Ovary (tissue), 9 donors: ENCODE data around the gene COX6B2. TPM values are rescaled to one million over a fixed set of nuclear protein-coding genes. Genes with fewer than 3 reads are reported as not detected.

Experiments
- DNase-seq, 5 donors: peaks; one replicate each; pipeline ENCODE4 v3.0.0-alpha.2; 2019 to 2020
- H3K27ac ChIP-seq, 2 donors: fragments of 200-600 bp; one replicate each; pipeline versions ENCODE4 v1.5.1 to v1.8.0; 2019 to 2022
- H3K27me3 ChIP-seq: fragments of 200-600 bp; one replicate; pipeline ENCODE4 v1.8.0; 2022
- H3K36me3 ChIP-seq: fragments of 200-600 bp; sonication (generic); one replicate; pipeline ENCODE4 v1.5.1; 2019
- H3K4me1 ChIP-seq: one replicate; pipeline ENCODE4 v1.8.1; 2013; ENCODE audit warnings: mild to moderate bottlenecking, moderate library complexity; ENCODE audit not compliant: insufficient read depth
- H3K4me3 ChIP-seq: fragments of 200-600 bp; sonication (generic); one replicate; pipeline ENCODE4 v1.5.1; 2017
- H3K9me3 ChIP-seq, 2 donors: fragments of 200-600 bp in 1 of 2; sonication (generic) in 1 of 2; one replicate each; pipeline versions ENCODE4 v1.5.1 to v1.8.1; 2013 to 2019; ENCODE audit warnings: mild to moderate bottlenecking in 1 of 2, moderate library complexity in 1 of 2
- CTCF ChIP-seq, 3 donors: fragments of 450-650 bp in 2 of 3; fragments of 200-600 bp in 1 of 3; IDR thresholded peaks; one replicate each; pipeline versions ENCODE4 v1.5.1 to v1.8.0; 2016 to 2022; ENCODE audit warnings: antibody characterized with exemption in 3 of 3, mild to moderate bottlenecking in 1 of 3
- EP300 ChIP-seq: sonication (generic); formaldehyde crosslinking; IDR thresholded peaks from one replicate; pipeline ENCODE4 v1.6.1; 2017; ENCODE audit warnings: antibody characterized with exemption
- POLR2A ChIP-seq: fragments of 450-650 bp; IDR thresholded peaks from one replicate; pipeline ENCODE4 v1.6.1; 2017; ENCODE audit warnings: antibody characterized with exemption, mild to moderate bottlenecking, moderate library complexity
- WGBS, 3 donors: extraction: QIAGEN DNeasy Blood & Tissue Kit in 1 of 3; methylation state at CpG; one replicate each; pipeline versions ENCODE4 v1.1.5 to v1.1.7; 2013 to 2017; 5-methylcytosine and 5-hydroxymethylcytosine counted together
- intact Hi-C, 4 donors: fragments of 100-400 bp; cut with DNase I; formaldehyde crosslinking; loops; one replicate each; pipeline versions ENCODE4 v1.11.0 to v1.15.1; 2022 to 2023
- polyA plus RNA-seq, 2 donors: library from polyadenylated mRNA; stranded (reverse); fragments of 200-250 nt in 1 of 2; fragments of 350-450 nt in 1 of 2; fragmentation: Illumina TruSeq in 1 of 2; extraction: RNeasy Lipid Tissue Mini Kit (QIAGEN cat#74804) in 1 of 2; gene quantifications; one replicate each; pipeline ENCODE4 v1.2.3, GENCODE V29; 2013 to 2014
- total RNA-seq, 7 donors: library from RNA; depleted of rRNA in 2 of 7; stranded (reverse); fragments of >200 nt in 2 of 7; fragmentation: NEBNext Ultra II Directional in 3 of 7; extraction: Animal tissue kit (Norgen Biotek cat#: 25700) in 3 of 7; gene quantifications; one replicate each; pipeline versions ENCODE4 v1.1.0 to v1.2.4, GENCODE V29; 2016 to 2023
- donor health status: DM: no; HTN: no; CAD: no; lungs with moderate emphysema.
- donor health status: DM: no; HTN: no; CAD: no.
- donor health status: Bipolar disorder and iron deficiency.
- donor health status: DM: yes; HTN: yes; CAD: no.
- donor health status: DM: no; HTN: no; CAD: no.
- donor health status: DM: yes; HTN: yes; CAD: no.

The COX6B2 gene
- total and polyA plus RNA-seq, 9 donors = 0.10 to 1.5 (median 0.36) TPM; not detected in 2

DNA sequence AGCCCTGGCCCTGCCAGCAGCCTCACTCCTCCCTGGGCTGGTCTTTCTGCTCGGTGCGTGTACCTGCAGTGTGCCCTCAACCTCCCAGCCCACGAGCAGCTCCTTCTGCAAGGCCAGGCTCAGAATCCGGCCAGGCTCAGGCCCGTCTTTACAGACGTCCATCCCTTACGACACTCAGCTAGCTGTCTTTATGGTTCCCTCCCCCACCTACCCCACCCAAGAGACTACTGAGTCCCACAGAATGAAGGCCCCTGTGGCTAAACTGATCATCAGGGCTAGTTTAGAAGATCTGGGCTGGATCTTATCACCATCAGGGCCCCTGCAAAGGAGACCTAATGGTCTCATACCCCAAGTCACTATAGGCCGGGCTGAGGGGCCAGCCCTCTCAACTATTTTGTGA lies 40.1 kb downstream of the COX6B2 start:
- no peak for TF ChIP-seq EP300
- TF ChIP-seq POLR2A = no peak
- TF ChIP-seq CTCF (IDR thresholded peaks at IDR 0.05) = no peak
- WGBS, 3 donors = 88 to 96% (median 92%) methylated on average over 8 of the region's 8 CpGs
- peaks cover 4% of the 10 kb centered on the region for H3K4me1 ChIP-seq
- intact Hi-C loops = no loop called here
- no peak for DNase-seq
- no peaks in the 10 kb centered on the region for H3K9me3 ChIP-seq
- no peak overlapping the region for H3K4me3 ChIP-seq
- H3K27ac ChIP-seq = no peak overlapping the region
- H3K27me3 ChIP-seq = no peaks in the 10 kb centered on the region
- no peaks in the 10 kb centered on the region for H3K36me3 ChIP-seq

GRCh38 chr19:55312621-55313512 lies 41.7 kb downstream of the COX6B2 start:
- peak in 3 of 5 donors; percentile 42 to 54 (median 50) for DNase-seq
- Histone ChIP-seq H3K9me3 (no peaks in the 10 kb centered on the region), H3K36me3 (no peaks in the 10 kb centered on the region), H3K27me3 (no peaks in the 10 kb centered on the region), H3K4me3 (no peak overlapping the region), H3K4me1 (peaks cover 4% of the 10 kb centered on the region), H3K27ac (peak overlapping the region; percentile 37 to 47)
- TF ChIP-seq EP300 (no peak), POLR2A (no peak), CTCF (IDR thresholded peaks at IDR 0.05) (no peak)
- 19 to 42% (median 28%) methylated on average over 47 of the region's 47 CpGs for WGBS, 3 donors
- intact Hi-C loops = no loop called here

DNA sequence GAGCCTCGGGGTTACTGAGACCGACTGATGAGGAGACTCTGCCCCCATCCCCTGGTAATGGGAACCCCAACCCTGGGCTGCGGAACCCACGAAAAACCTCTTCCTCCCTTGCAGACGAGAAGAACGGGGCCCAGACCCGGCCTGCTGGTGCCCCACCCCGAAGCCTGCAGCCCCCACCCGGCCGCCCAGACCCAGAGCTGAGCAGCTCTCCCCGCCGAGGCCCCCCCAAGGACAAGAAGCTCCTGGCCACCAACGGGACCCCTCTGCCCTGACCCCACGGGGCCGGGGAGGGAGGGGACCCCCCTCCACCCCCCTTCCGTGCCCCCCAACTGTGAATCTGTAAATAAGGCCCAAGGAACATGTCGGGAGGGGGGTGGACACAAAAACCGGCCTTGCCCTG lies 42.7 kb downstream of the COX6B2 start:
- intact Hi-C loops = no loop called here
- Histone ChIP-seq H3K9me3 (no peaks in the 10 kb centered on the region), H3K36me3 (no peaks in the 10 kb centered on the region), H3K27ac (no peak overlapping the region), H3K4me3 (no peak overlapping the region), H3K4me1 (peaks cover 4% of the 10 kb centered on the region), H3K27me3 (no peaks in the 10 kb centered on the region)
- TF ChIP-seq CTCF (IDR thresholded peaks at IDR 0.05) = no peak
- no peak for TF ChIP-seq EP300
- TF ChIP-seq POLR2A = no peak
- no peak for DNase-seq
- WGBS, 3 donors = 38 to 63% (median 49%) methylated on average over 8 to 18 of the region's 18 CpGs

DNA sequence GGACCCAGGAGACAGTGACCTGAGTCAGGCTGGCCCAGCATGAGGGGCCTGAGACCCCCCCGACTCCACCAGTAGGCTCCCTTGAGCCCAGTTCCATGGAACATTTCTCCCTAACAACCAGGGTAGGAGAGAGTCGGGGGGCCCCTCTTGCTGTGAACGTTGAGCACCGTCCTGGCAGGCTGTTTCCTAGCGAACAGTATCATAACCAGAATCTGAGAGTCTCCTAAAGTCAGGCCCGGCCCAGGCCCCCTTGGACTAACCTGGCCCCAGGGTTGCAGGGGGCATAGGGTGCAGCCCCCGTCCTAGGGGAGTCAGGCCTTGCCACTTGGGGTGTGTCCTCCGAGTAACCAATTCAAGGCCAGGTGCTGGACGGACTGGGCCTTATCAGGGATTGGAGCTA lies 43.1 kb downstream of the COX6B2 start:
- peaks cover 4% of the 10 kb centered on the region for H3K4me1 ChIP-seq
- no peak for DNase-seq
- no peak overlapping the region for H3K27ac ChIP-seq
- no peaks in the 10 kb centered on the region for H3K36me3 ChIP-seq
- intact Hi-C loops = no loop called here
- no peaks in the 10 kb centered on the region for H3K9me3 ChIP-seq
- no peak for TF ChIP-seq EP300
- TF ChIP-seq CTCF (IDR thresholded peaks at IDR 0.05) = no peak
- no peak for TF ChIP-seq POLR2A
- H3K27me3 ChIP-seq = no peaks in the 10 kb centered on the region
- H3K4me3 ChIP-seq = no peak overlapping the region
- 68 to 78% (median 72%) methylated on average over 9 of the region's 9 CpGs for WGBS, 3 donors
